Left forelimb (tissue), 1 donor: ENCODE data around the gene TVP23A.
A peak's percentile ranks its signal among the peaks of the same experiment; 100 is the strongest.
"Not testable (repeated sequence)": the region's sequence is repeated elsewhere in the genome, so short reads cannot be mapped to it uniquely, and the experiment has no call there.

ENCODE experiments used
- DNase-seq: peaks from one replicate; pipeline ENCODE4 v3.0.0-alpha.2; 2018; ENCODE audit warnings: low spot score

TVP23A gene

DNA sequence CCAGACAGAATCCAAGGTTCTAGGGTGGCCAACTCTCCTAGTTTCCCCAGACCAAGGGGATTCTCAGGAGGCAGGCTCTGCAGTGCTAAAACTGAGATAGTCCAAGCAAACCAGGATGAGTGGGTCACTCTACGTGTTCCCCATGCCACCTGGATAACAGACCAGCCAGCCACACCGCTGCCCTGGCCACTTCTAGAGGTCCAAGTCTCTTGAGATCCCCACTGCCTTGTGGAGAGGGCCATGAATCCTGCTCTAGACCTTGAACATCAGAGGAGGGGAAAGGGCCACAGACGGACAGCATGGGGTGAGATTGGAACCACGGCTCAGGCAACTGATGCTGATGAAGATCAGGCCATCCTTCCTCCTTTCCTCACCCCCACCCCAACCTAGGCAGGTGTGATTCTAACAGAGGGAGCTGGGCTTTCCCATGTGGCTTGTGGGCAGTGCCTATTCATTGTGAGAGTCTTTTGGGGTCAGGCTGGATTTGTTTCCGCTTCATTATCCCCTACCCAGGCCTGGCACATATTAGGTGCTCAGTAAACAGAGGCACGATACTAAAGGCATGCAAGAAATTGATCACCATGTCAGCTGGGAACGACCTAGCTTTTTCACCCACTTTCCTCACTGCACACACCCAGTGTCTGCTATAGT, 16.8 kb upstream of the TVP23A start:
- no peak for DNase-seq

DNA sequence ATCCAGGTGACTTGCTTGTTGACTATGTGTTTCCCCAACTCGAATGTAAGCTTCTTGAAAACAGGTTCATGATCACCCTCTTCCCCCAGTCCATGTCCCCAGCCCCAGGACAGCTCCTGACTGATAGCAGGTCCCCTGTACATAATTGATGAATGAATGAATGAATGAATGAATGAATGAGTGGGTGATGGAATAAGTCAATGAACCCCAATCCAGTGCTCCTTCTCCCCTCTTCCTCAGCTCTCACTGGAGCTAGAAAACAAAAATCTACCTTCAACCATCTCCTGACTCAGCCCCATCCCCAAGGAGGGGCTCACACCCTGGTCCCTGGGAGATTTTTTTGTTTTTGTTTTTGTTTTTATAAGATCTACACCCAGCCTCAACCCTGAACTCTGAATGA, 16.2 kb upstream of the TVP23A start:
- no peak for DNase-seq

DNA sequence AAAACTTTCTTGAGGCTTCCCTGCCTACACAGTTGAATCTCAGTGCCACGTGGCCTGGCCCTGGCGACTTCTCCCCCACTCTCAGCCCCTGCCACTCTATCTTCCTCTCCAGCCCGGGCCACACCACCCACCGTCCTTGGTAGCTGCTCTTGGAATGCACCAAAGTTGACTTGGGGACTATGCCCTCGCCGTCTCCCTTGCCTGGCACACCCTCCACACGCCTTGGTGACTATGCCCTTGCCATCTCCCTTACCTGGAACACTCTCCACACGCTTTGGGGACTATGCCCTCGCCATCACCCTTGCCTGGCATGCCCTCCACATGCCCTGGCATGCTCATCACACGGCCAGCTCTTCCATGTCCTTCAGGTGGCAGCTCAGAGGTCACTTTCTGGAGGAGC, 15.5 kb upstream of the TVP23A start:
- DNase-seq: no peak

DNA sequence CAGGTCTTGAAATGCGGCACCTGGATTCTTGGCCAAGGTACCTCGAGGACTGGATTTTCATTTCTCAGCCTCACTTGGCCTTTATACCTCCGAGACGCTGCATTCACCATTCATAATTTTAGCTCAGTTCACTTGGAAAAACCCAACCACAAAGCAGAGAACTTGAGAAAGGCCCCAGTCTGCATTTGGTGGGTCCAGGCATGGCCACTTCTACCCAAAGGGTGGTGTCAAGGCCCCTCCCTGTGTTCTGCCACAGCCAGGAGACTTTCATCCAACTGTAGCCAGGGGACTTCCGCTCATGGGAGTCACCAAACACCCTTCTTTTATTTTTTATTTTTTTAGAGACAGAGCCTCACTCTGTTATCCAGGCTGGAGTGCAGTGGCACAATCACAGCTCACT, 14.7 kb upstream of the TVP23A start:
- DNase-seq: no peak

DNA sequence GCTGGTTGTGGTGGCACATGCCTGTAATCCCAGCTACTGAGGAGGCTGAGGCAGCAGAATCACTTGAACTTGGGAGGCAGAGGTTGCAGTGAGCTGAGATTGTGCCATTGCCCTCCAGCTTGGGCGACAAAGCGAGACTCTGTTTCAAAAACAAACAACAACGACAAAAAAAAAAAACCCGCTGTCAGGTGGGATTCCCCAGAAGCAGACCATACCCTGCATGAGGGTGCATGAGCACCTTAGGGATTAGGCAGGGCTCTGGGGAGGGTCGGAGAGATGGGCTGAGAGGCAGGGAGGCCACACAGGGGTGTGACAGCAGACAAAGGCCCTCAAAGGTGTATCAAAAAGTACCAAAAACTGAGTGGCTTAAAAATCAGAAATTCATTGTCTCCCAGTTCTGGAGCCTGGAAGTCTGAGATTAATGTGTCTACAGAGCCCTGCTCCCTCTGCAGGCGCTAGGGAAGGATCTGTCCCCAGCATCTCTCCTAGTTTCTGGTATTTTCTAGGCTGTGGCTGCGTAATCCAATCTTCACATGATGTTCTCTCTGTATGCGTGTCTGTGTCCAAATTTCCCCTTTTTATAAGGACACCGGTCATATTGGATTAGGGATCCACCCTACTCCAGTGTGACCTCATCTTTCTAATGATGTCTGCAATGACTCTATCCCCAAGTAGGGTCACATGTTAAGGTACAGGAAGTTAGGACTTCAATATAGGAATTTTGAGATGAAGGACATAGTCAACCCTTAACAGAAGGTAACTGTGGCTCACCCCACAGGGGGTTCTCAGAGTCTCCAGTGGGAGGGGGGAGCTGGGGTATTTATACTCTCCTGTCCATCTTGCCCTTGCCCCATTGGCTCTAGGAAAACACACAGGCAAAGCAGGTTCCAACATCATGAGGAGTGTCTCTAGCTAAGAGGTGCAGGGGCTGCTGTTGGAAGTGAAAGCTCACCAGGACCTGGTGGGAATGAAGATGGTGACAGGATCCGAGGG, 13.6 kb upstream of the TVP23A start:
- no peak for DNase-seq

DNA sequence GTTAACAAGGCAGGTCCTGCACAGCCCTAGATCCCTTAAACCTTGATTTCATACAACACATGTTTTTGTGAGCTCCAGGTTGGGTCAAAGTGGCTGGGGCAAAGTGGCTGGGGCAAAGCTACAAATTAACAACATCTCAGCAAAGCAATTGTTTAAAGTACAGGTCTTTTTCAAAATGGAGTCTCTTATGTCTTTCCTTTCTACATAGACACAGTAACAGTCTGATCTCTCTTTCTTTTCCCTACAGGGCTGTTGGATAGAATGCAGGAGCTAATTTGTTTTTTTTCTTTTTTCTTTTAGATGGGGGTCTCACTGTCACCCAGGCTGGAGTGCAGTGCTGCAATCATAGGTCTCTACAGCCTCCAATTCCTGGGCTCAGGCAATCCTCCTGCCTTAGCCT, 11.6 kb upstream of the TVP23A start:
- not testable (repeated sequence) for DNase-seq

DNA sequence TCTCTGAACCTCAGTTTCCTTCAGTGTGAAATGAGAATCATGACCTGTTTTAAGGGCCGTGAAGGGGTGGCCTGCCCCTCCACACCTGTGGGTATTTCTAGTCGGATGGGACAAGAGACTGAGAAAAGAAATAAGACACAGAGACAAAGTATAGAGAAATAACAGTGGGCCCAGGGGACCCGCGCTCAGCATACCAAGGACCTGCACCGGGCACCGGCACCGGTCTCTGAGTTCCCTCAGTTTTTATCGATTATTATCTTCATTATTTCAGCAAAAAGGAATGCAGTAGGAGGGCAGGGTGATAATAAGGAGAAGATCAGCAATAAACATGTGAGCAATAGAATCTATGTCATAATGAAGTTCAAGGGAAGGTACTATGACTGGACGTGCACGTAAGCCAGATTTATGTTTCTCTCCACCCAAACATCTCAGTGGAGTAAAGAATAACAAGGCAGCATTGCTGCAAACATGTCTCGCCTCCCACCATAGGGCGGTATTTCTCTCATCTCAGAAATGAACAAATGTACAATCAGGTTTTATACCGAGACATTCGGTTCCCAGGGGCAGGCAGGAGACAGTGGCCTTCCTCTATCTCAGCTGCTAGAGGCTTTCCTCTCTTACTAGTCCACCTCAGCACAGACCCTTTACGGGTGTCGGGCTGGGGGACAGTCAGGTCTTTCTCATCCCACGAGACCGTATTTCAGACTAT, 10.9 kb upstream of the TVP23A start:
- not testable (repeated sequence) for DNase-seq

DNA sequence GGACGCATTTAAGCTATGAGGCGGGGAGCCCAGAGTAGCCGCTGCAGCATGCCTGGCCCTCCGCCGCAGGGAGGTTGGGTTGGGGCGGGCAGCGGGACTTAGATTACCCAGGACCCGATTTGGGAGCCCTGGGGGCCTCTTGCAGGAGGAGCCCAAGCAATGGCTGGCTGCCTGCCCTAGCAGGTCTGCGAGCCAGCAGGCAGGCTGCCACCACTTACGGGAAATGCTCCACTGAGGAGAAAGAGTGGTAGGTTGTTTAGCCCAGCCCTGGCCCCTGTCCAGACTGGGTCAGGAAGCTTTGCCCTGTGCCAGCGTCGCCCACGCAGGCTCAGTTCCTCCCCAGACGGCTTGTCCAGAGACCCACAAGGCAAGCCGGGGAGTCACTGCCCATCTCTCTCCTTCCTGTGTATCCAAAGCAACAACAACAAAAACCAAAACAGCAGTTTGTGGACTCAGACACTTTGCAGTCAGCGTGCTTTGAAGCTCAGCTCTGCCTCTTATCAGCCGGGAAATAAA, 10.3 kb upstream of the TVP23A start:
- DNase-seq: peak; percentile 95

DNA sequence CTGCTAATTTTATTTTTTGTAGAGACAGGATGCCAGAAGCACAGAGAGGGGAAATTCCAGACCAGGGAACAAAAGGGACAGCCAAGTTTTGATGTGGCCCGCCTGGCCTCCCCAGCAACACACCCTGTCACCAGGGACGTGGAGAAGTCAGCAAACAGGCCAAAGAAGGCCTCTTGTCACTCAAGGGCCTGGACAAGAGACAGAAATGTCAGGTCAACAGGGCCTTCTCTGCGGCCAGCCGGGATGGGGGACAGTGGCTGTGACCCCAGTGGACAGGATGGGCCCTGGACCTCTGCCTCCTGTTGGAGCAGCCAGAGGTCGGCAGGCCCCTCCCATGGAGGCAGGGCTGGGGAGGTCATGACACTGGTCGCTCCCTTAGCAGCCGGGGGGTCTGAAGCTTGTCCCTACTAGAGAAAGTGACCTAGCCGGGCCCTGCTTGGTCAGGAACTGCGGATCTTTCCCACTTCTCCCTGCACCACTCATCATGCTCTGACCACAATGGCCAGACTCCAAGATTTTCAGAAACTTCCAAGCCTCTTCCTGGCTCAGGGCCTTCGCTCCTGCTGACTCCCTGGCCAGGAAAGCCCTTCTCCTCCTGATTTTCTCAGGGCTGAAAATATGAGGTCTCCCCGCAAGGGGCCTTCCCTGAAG, 9.2 kb upstream of the TVP23A start:
- peak; percentile 83 for DNase-seq

DNA sequence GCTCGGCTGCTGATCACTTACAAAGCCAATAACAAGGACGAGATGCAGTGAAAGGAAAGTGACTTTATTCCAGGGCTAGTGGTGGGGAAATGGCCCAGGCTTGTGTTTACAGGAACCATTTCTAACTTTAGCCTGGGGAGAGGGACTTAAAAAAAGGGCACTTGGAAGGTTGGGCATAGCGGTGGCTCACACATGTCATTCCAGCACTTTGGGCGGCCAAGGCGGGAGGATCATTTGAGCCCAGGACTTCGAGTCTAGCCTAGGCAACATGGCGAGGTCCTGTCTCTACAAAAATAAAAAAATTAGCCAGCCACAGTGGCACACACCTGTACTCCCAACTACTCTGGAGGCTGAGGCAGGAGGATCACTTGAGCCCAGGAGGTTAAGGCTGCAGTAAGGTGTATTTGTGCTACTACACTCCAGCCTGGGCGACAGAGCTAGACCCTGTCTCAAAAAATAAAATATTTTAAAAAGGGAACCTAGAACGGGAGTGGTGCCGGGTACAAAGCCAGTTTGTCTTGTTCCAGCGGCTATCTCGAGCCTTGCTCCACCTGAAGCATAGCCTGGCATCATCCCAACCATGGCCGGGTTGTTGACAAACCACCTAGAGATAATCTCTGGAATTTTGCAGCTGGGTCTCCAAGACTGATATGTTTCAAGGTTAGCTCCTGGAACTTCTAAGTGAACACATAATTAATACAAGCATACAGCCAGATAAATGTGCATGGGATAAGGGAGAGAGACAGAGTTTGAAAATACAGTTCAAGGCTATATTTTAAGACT, 5.7 kb upstream of the TVP23A start:
- DNase-seq: no peak

DNA sequence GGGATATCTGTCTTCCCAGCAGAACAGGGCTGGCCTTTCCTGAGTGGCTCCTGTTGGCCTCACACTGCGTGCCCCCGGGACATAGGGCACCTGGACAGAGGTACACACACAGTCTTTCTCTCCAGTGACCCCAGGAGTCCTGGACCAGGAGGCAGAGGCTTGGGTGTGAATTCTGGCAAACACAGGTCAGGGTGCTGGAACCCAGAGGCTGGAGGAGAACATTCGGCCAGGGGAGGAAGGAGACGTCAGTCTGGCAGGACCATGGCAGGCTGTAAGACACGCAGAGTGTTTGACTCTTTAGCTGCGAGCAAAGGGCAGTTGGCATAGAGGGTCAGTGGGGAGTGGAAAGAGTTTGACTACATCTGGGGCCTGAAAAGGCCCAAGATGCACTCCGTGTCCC, 4.1 kb upstream of the TVP23A start:
- DNase-seq: no peak

DNA sequence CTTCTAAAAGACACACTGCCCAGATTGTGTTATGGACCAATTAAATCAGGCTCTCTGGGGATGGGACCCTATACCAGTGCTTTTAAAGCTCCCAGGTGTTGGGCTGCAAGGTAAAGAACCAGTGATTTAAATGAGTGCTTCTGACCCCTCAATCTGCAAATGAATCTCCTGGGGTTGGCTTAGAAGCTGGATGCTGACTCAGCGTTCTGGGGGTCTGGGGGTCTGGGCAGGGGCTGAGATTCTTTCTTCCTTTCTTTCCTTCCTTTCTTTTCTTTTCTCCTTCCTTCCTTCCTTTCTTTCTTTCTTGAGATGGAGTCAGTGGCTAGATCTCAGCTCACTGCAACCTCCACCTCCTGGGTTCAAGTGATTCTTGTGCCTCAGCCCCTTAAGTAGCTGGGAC, 2.0 kb upstream of the TVP23A start:
- no peak for DNase-seq

DNA sequence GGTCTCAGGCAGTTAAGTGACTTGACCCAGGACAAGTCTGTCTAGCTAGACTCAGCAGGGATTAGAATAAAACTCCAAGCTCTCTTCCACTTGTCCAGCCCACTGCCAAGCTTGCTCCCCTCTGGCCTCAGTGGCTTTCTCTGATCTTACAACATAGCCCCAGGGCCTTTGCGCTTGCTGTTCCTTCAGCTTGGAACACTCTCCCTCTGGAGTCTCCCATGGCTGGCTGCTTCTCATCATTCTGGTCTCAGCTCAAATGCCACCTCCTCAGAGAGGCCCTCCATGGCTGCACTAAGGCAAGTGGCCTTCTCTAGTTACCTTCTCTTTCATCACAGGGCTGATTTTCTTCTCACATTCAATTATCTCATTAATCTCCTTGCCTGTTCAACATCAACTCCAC, 1.1 kb downstream of the TVP23A start:
- DNase-seq: no peak

DNA sequence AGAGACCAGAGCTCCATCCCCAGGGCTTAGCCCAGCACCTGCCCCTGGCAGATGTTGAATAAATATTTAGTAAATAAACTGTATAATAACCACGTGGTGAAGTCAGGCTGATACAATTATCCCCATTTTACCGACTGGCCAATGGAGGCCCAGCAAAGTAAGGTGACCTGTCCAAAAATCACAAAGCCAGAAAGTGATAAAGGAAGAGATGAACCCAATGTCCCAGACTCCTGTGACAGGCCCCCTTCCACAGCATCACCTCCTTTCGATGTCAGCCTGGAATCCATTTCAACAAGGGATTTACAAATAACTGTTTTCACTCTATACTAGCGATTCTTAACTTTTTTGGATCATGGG, 5.5 kb downstream of the TVP23A start:
- no peak for DNase-seq

DNA sequence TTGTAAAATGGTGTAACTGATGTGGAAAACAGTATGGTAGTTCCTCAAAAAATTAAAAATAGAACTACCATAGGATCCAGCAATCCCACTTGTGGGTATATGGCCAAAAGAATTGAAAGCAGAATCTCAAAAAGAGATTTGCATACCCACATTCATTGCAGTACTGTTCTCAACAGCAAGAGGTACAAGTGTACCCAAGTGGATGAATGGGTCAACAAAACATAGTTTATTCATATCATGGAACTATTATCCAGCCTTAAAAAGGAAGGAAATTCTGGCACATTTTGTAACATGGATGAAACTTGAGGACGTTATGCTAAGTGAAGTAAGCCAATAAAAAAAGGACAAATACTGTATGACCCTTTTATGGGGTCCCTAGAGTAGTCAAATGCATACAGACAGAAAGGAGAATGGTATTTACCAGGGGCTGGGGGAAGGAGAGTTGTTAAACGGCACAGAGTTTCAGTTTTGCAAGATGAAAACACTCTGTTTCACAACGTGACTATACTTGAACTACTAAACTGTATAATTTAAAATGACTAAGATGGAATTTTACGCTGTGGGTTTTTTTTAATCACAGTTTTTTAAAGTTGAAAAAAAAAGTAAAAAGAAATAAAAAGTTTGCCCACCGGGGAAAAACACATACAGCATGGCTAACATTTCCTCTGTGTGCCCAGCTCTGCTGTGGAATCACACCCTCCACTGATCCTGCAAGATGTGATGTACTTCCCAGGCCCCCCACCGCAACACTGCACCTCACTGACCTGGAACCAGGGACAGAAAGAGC, 6.1 kb downstream of the TVP23A start:
- DNase-seq: no peak

DNA sequence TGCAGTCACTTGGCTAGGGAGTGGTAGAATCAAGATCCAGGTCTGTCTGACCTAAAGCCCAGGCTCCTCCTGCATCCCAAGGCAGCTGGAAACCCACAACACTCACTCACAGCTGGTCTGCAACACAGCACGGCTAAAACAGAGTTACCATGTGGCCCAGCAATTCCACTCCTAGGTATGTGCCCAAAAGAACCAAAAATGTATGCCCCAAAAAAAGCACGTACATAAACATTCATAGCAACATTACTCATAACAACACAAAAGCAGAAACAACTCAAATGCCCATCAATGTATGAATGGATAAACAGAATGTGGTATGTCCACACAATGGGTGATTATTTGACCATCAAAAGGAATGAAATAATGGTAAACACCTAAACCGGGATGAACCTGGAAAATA, 8.9 kb downstream of the TVP23A start:
- DNase-seq: no peak

DNA sequence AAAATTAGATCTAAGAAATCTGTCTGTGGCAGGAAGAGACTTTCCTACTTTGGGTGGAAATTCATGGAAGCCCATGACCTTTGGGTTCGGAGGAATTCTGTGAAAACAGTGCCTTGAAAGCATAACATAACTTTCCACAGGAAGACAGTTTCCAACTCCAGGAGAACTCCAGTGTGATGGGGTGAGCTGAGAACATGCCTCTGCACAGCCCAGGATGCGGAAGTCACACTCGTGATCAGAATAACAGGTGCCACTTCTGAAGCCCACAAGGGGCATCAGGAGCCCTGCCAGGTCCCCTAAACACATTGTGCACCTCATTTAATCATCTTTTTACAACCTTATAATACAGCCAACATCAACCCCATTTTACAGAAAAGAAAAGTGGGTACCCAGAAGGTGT, 9.7 kb downstream of the TVP23A start:
- no peak for DNase-seq

DNA sequence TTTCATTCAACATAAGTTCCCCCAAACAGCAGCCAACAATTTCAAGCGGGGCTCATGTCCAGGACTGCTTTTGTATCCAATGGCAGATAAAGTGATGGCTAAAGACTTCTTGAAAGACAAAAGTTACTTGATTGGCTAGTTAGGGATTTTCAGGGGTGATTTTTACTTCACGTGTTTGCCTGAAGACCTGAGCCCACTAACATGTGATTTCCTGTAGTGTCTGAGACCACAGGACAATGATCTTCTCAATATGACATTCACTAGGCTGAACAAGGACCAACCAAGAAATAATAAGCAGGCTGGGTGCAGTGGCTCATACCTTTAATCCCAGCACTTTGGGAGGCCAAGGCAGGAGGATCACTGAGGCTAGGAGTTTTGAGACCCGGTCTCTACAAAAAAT, 10.4 kb downstream of the TVP23A start:
- no peak for DNase-seq

DNA sequence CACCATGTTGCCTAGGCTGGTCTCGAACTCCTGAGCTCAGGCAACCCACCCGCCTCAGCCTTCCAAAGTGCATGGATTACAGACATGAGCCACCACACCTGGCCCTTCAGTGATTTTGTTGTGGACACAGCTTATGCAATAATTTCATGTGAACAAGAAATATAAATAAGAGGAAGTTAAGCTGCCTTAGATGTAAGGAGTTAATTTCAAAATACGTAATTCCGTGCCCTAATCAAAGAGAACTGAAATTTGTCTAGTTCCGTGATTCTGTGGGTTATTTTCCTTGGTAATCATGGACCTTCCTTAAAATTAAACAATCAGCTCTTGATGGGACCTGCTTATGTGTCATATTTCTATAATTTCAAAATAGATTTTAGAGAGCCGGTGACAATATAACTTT, 11.9 kb downstream of the TVP23A start:
- no peak for DNase-seq

DNA sequence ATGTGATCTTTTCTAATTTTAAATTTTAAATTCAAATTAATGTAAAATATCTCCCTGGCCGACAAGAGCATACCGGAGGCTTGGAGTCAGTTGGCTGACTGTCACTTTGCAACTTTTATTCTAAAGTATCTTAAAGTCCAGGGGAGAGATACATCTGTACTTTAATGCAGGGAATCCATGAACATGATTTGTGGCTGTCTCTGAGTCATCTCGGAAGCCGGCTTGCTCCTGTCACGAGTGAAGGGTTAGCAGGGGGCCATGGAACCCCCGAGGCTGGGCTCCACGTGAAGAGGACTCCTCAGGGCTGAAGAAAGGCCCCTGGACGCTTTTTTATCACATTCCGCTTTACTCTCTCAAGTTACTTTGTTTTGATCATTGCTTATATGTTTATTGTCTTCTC, 13.3 kb downstream of the TVP23A start:
- no peak for DNase-seq

DNA sequence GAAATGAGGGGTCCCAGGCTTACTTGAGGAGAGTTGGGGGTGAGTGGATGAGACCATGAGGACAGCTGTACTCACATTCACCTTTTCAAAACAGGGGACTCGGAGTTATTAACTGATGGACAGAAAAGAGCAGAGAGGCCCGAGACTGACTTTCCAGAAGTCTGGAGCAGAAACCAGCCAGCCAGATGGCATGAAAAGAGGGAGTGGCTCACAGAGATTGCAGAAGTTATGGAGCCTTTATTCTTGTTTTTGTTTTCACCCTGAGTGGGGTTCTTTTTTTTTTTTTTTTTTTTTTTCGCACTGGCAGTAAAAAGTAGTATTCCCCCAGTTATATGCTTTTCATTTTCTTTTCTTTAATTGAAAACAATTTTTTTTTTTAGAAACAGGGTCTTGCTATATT, 18.9 kb downstream of the TVP23A start:
- no peak for DNase-seq
